Neural crest cell (in vitro differentiated cells): ENCODE measurements around the gene NRN1. TPM values are rescaled to one million over a fixed set of nuclear protein-coding genes. Genes with fewer than 3 reads are reported as not detected.

Experiments
- DNase-seq: peaks from one replicate; pipeline ENCODE4 v3.0.0; 2021; ENCODE audit warnings: low read depth, mixed read lengths, low spot score
- H3K27ac Mint-ChIP-seq: one replicate; pipeline ENCODE4 v1.8.0; 2021; ENCODE audit warnings: mild to moderate bottlenecking, mixed read lengths; ENCODE audit not compliant: unreplicated experiment
- H3K27me3 Mint-ChIP-seq: 2 replicates; pipeline ENCODE4 v1.8.0; 2021; ENCODE audit warnings: low read depth, mild to moderate bottlenecking, mixed read lengths
- H3K36me3 Mint-ChIP-seq: 2 replicates; pipeline ENCODE4 v1.8.0; 2021; ENCODE audit warnings: low read depth, mild to moderate bottlenecking, mixed read lengths
- H3K4me1 Mint-ChIP-seq: 2 replicates; pipeline ENCODE4 v1.8.0; 2021; ENCODE audit warnings: mixed read lengths
- H3K4me3 Mint-ChIP-seq: one replicate; pipeline ENCODE4 v1.8.0; 2021; ENCODE audit warnings: mild to moderate bottlenecking, mixed read lengths
- H3K9me3 Mint-ChIP-seq: 2 replicates; pipeline ENCODE4 v1.8.0; 2021; ENCODE audit warnings: mixed read lengths
- total RNA-seq: library from RNA; stranded (reverse); gene quantifications from 2 replicates; pipeline ENCODE4 v1.2.1, GENCODE V29; 2021
- TF ChIP-seq, protein P1 (sequence below): fragments of 200-600 bp; sonication (generic); conservative IDR thresholded peaks from 2 replicates; pipeline ENCODE4 v1.5.0; 2021; ENCODE audit warnings: antibody characterized with exemption, mild to moderate bottlenecking

The NRN1 gene
- total RNA-seq, 1 donor from 2014 or later, result 1.5 TPM

DNA sequence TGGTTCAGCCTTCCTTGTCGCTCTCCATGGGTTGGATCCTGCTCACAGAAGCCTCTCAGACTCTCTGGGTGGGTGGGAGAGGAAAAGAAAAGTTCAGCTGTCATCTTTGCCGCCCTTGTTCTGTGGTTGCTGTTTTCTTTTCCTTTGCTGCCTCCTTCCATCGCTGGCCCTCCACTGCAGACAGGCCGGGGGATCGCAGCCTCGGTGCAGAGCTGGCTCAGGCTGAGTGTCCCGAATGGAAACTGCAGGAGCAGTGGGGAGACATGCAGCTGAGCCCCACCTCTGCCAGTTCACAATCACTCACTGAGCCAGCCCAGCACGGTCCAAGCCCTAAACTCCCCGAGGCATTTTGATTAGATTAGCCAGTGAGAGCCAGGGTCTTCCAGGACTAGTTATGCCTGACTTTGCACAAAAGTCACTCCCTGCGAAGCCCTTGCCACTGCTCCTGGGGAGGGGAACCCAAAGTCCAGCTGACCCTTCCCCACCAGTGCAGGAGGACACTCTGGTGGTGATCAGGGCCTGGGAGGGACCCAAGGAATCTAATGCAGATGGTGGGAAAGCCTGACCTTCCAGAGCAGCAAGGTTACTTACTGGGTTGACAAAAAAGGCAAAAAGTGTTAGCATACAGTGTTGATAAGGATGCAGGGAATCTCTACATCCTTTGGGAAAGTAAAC, 14.0 kb downstream of the NRN1 start:
- Mint-ChIP-seq H3K36me3 (peaks cover 10% of the 10 kb centered on the region), H3K9me3 (no peaks in the 10 kb centered on the region), H3K27ac (no peak overlapping the region), H3K4me3 (no peak overlapping the region), H3K27me3 (peaks cover 88% of the 10 kb centered on the region), H3K4me1 (peaks cover 28% of the 10 kb centered on the region)
- DNase-seq, result no peak
- TF ChIP-seq, protein P1, sequence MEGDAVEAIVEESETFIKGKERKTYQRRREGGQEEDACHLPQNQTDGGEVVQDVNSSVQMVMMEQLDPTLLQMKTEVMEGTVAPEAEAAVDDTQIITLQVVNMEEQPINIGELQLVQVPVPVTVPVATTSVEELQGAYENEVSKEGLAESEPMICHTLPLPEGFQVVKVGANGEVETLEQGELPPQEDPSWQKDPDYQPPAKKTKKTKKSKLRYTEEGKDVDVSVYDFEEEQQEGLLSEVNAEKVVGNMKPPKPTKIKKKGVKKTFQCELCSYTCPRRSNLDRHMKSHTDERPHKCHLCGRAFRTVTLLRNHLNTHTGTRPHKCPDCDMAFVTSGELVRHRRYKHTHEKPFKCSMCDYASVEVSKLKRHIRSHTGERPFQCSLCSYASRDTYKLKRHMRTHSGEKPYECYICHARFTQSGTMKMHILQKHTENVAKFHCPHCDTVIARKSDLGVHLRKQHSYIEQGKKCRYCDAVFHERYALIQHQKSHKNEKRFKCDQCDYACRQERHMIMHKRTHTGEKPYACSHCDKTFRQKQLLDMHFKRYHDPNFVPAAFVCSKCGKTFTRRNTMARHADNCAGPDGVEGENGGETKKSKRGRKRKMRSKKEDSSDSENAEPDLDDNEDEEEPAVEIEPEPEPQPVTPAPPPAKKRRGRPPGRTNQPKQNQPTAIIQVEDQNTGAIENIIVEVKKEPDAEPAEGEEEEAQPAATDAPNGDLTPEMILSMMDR, result no peak

DNA sequence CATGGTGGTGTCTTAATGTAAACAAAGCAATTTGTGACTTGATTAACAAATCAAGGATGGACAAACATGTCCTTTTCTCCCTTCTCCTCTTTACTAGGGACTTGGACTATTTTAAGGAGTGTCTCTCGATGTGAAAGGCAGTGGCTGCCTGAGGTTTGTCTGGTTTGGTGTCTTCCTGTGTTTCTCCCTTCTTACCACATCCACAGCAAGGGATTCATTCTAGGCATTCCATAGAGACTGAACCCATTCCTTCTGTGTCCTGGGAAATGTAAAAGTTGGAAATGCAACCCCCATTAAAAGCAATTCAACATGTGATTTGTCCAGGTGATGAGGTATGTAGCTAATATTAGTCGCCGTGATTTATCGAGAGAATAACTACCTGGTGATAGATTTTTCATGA, 15.9 kb downstream of the NRN1 start:
- TF ChIP-seq, protein P1, result no peak
- no peak for DNase-seq
- H3K36me3 Mint-ChIP-seq, result peaks cover 8% of the 10 kb centered on the region
- H3K9me3 Mint-ChIP-seq, result no peaks in the 10 kb centered on the region
- H3K4me1 Mint-ChIP-seq, result peaks cover 15% of the 10 kb centered on the region
- no peak overlapping the region for H3K4me3 Mint-ChIP-seq
- peaks cover 73% of the 10 kb centered on the region for H3K27me3 Mint-ChIP-seq
- no peak overlapping the region for H3K27ac Mint-ChIP-seq

- no peak for DNase-seq
- Mint-ChIP-seq H3K36me3 (peaks cover 4% of the 10 kb centered on the region), H3K4me3 (no peak overlapping the region), H3K27me3 (peaks cover 57% of the 10 kb centered on the region), H3K9me3 (no peaks in the 10 kb centered on the region), H3K4me1 (peaks cover 4% of the 10 kb centered on the region), H3K27ac (no peak overlapping the region)
- TF ChIP-seq, protein P1, result no peak
These were observed 17.5 kb downstream of the NRN1 start for GRCh38 chr6:5989141-5989723.

DNA sequence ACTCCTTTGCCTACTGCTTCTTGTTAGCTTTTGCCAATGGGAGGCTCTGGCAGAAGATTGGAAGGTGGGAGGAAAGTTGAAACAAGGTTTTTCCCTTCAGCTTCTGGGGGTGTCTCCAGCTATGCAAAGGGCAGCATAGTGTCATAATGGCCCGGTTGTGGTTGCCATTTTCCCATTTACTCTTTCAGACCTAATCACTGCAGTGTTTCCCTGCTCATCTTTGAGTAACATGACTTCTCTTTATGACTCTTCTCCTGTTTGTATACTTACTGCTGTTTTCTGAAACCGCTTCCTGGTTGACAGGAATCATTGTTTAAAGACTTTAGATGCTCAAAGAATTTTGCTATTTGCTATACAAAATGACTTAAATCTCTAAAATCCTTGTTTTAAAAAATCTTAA, 19.9 kb downstream of the NRN1 start:
- no peak for DNase-seq
- Mint-ChIP-seq H3K4me1 (no peaks in the 10 kb centered on the region), H3K9me3 (no peaks in the 10 kb centered on the region), H3K36me3 (no peaks in the 10 kb centered on the region), H3K27me3 (peaks cover 36% of the 10 kb centered on the region), H3K4me3 (no peak overlapping the region), H3K27ac (no peak overlapping the region)
- TF ChIP-seq, protein P1, result no peak

GRCh38 chr6:5984150-5985089, 22.3 kb downstream of the NRN1 start:
- TF ChIP-seq, protein P1, result no peak
- Mint-ChIP-seq H3K9me3 (peaks cover 3% of the 10 kb centered on the region), H3K36me3 (no peaks in the 10 kb centered on the region), H3K4me3 (no peak overlapping the region), H3K27me3 (peaks cover 18% of the 10 kb centered on the region), H3K4me1 (no peaks in the 10 kb centered on the region), H3K27ac (no peak overlapping the region)
- no peak for DNase-seq
